MCF 10A (cell line): ENCODE data around the gene MACROH2A1. TPM values are rescaled to one million over a fixed set of nuclear protein-coding genes. Genes with fewer than 3 reads are reported as not detected.

Source experiments
- BruUV-seq: library from RNA; stranded (reverse); fragments of 400-500 nt; replicated peaks from 2 replicates; lab custom pipeline; 2021; lab: Mats Ljungman, UMichigan
- CTCF ChIA-PET: fragments of 300-600 bp; sonication (Branson Sonifier 250); formaldehyde crosslinking; extraction: SDS; loops from one replicate; lab custom pipeline; 2021; ENCODE audit warnings: antibody characterized with exemption, inconsistent platforms; lab: Yijun Ruan, JAX
- POLR2A ChIA-PET: fragments of 300-600, 350-650 bp; sonication (Branson Sonifier 250); formaldehyde crosslinking; extraction: SDS; loops from one replicate; lab custom pipeline; 2020; ENCODE audit warnings: antibody characterized with exemption, inconsistent platforms; lab: Yijun Ruan, JAX
- DNase-seq: peaks from one replicate; pipeline ENCODE4 v3.0.0-alpha.2; 2018; ENCODE audit not compliant: unreplicated experiment
- H3K27ac Mint-ChIP-seq: one replicate; pipeline ENCODE4 v1.8.0; 2022; ENCODE audit warnings: mild to moderate bottlenecking, low read depth, mixed read lengths; ENCODE audit not compliant: unreplicated experiment
- H3K27me3 Mint-ChIP-seq: one replicate; pipeline ENCODE4 v1.8.0; 2022; ENCODE audit warnings: mixed read lengths; ENCODE audit not compliant: insufficient read depth, unreplicated experiment
- H3K36me3 Mint-ChIP-seq: one replicate; pipeline ENCODE4 v1.8.0; 2022; ENCODE audit warnings: mild to moderate bottlenecking, moderate library complexity, mixed read lengths; ENCODE audit not compliant: insufficient read depth, unreplicated experiment
- H3K4me1 Mint-ChIP-seq: one replicate; pipeline ENCODE4 v1.8.0; 2022; ENCODE audit warnings: mixed read lengths; ENCODE audit not compliant: insufficient read depth, unreplicated experiment
- H3K4me3 Mint-ChIP-seq: one replicate; pipeline ENCODE4 v1.8.0; 2022; ENCODE audit warnings: mild to moderate bottlenecking, moderate library complexity, mixed read lengths; ENCODE audit not compliant: unreplicated experiment
- H3K9me3 Mint-ChIP-seq: one replicate; pipeline ENCODE4 v1.8.0; 2022; ENCODE audit warnings: mixed read lengths; ENCODE audit not compliant: unreplicated experiment
- intact Hi-C: fragments of 100-400 bp; cut with micrococcal nuclease; formaldehyde crosslinking; loops from 2 replicates; pipeline ENCODE4 v1.14.1; 2022
- total RNA-seq: library from RNA; stranded (reverse); gene quantifications from 2 replicates; pipeline ENCODE4 v1.2.3, GENCODE V29; 2022
- TF ChIP-seq, protein P1 (sequence below): fragments of 200-600 bp; IDR thresholded peaks from one replicate; pipeline ENCODE4 v1.8.0; 2022; ENCODE audit warnings: antibody characterized with exemption, mild to moderate bottlenecking; ENCODE audit not compliant: unreplicated experiment

The MACROH2A1 gene
- total RNA-seq, 1 experiment from 2014 or later, result 306 TPM

DNA sequence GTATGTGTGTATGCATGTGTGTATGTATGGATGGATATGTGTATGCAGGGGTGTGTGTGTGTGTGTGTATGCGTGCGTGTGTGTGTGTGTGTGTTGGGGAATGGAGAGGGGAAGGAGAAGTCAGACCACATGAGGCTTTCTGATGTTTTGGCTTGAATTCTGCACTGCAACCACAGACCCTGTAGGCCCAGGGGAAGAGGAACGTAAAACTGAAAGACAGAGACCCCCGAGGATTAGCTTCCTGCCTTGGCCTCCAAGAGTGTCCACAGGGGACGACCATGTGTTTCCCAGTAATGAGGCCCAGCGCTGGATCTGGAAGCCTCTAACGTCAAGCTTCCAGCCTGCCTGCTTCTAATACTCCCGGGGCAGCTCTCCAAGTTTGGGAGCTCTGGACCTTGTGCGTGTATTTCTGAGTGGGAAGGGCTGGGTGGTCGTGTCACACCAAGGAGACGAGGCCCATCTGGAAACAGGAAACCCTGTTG is 42.4 kb upstream of the MACROH2A1 start:
- no TSS peak for BruUV-seq
- H3K36me3 Mint-ChIP-seq, result no peaks in the 10 kb centered on the region
- intact Hi-C loops, result no loop called here
- CTCF ChIA-PET, result interaction anchor here (0.6 to 7.6 kb wide), 8 partner anchors 15 to 389 kb away, joined by 3 to 60 read pairs (median 6); no protein-coding TSS in a partner anchor
- no peak for DNase-seq
- TF ChIP-seq, protein P1, sequence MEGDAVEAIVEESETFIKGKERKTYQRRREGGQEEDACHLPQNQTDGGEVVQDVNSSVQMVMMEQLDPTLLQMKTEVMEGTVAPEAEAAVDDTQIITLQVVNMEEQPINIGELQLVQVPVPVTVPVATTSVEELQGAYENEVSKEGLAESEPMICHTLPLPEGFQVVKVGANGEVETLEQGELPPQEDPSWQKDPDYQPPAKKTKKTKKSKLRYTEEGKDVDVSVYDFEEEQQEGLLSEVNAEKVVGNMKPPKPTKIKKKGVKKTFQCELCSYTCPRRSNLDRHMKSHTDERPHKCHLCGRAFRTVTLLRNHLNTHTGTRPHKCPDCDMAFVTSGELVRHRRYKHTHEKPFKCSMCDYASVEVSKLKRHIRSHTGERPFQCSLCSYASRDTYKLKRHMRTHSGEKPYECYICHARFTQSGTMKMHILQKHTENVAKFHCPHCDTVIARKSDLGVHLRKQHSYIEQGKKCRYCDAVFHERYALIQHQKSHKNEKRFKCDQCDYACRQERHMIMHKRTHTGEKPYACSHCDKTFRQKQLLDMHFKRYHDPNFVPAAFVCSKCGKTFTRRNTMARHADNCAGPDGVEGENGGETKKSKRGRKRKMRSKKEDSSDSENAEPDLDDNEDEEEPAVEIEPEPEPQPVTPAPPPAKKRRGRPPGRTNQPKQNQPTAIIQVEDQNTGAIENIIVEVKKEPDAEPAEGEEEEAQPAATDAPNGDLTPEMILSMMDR, result no peak
- POLR2A ChIA-PET, result interaction anchor here (0.6 kb wide), 1 partner anchor 19 kb away, joined by 3 read pairs; no protein-coding TSS in a partner anchor
- H3K27ac Mint-ChIP-seq, result no peak overlapping the region
- H3K4me1 Mint-ChIP-seq, result peaks cover 10% of the 10 kb centered on the region
- H3K27me3 Mint-ChIP-seq, result no peaks in the 10 kb centered on the region
- H3K9me3 Mint-ChIP-seq, result no peaks in the 10 kb centered on the region
- no peak overlapping the region for H3K4me3 Mint-ChIP-seq

GRCh38 chr5:135440916-135441315 is 41.9 kb upstream of the MACROH2A1 start:
- intact Hi-C loops, result no loop called here
- H3K27ac Mint-ChIP-seq, result no peak overlapping the region
- BruUV-seq, result no TSS peak
- H3K4me1 Mint-ChIP-seq, result peaks cover 10% of the 10 kb centered on the region
- TF ChIP-seq, protein P1, result no peak
- POLR2A ChIA-PET, result interaction anchor here (1.1 kb wide), 1 partner anchor 16 kb away, joined by 5 read pairs; no protein-coding TSS in a partner anchor
- H3K27me3 Mint-ChIP-seq, result no peaks in the 10 kb centered on the region
- no peak overlapping the region for H3K4me3 Mint-ChIP-seq
- CTCF ChIA-PET, result interaction anchor here (0.6 to 7.6 kb wide), 9 partner anchors 15 to 389 kb away, joined by 3 to 60 read pairs (median 3); no protein-coding TSS in a partner anchor
- H3K9me3 Mint-ChIP-seq, result no peaks in the 10 kb centered on the region
- no peaks in the 10 kb centered on the region for H3K36me3 Mint-ChIP-seq
- DNase-seq, result no peak

DNA sequence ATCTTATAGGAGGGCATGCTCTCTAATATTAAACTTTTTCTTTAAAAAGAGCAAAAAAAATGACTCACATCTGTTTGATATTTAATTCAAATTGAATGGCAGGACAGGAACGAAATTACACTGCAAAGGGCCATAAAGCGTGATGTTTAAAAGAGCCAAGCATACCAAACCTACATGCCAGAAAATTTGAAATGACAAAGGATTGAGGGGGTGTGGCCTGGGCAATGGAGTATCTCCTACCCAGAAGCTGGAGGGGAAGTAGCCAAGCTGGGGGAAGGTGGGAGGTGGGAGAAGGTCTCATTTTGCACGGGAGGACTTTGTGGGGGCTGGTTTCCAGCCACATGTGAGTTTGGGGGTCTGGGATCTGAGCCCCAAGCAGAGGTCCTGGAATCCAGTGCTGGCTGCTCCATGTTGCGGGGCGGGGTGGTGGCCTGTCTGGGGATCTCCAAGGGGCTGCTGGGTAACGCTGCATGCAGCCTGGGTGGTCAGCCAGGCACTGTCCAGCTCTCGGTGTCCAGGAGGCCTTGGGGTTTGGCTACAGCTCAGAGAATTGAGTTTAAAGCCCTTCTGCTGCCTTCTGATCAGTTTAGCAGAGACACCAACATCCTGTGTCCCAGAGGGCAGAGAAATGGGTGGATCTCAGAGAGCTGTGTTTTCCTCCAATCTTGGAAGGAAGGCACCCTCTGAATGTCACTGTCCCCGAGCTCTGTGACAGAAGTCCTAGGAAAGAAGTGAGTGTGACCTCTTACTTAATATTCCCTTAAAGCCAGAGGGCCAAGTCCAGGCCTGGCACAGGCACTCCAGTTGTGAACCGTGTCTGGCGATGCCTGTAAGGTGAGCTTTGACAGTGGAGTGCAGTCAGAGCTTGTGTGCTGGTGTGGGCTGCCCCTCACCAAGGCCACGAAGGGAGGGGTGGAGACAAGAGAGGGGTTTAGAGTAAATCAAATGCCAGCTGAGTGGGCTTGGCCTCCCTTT is 40.5 kb upstream of the MACROH2A1 start:
- Mint-ChIP-seq H3K27me3 (no peaks in the 10 kb centered on the region), H3K27ac (no peak overlapping the region), H3K4me3 (no peak overlapping the region), H3K36me3 (no peaks in the 10 kb centered on the region), H3K9me3 (no peaks in the 10 kb centered on the region), H3K4me1 (peaks cover 10% of the 10 kb centered on the region)
- no TSS peak for BruUV-seq
- intact Hi-C loops, result no loop called here
- CTCF ChIA-PET, result interaction anchor here (0.6 to 7.6 kb wide), 11 partner anchors 14 to 746 kb away, joined by 3 to 60 read pairs (median 5); no protein-coding TSS in a partner anchor
- TF ChIP-seq, protein P1, result no peak
- no peak for DNase-seq
- POLR2A ChIA-PET, result interaction anchor here (1.2 kb wide), 2 partner anchors 10 to 15 kb away, joined by 3 to 5 read pairs; no protein-coding TSS in a partner anchor
